ENCODE results near the gene ATG9B.
A peak's percentile ranks its signal among the peaks of the same experiment; 100 is the strongest.

The ATG9B gene

GRCh38 chr7:150997817-150998216 lies 26.5 kb downstream of the ATG9B start:
- DNase-seq = no peak

GRCh38 chr7:150997075-150997511 lies 27.2 kb downstream of the ATG9B start:
- no peak for DNase-seq

- DNase-seq = no peak
Measured at GRCh38 chr7:150996376-150997074, 27.8 kb downstream of the ATG9B start.

- no peak for DNase-seq
Measured at GRCh38 chr7:150994838-150995510, 29.3 kb downstream of the ATG9B start.

GRCh38 chr7:150994141-150994837 lies 30.0 kb downstream of the ATG9B start:
- no peak for DNase-seq

GRCh38 chr7:150993511-150993910 lies 30.8 kb downstream of the ATG9B start:
- no peak for DNase-seq

- peak; percentile 74 for DNase-seq
Measured at GRCh38 chr7:150992833-150993302, 31.4 kb downstream of the ATG9B start.

GRCh38 chr7:150992051-150992640 lies 32.1 kb downstream of the ATG9B start:
- no peak for DNase-seq

GRCh38 chr7:150990416-150991186 lies 33.7 kb downstream of the ATG9B start, which contains the start of gene NOS3:
Gene NOS3, plus strand, starts transcription at chr7:150991017. Its CDS starts 2,787 bp downstream, at chr7:150993804.
- no peak for DNase-seq

- DNase-seq = no peak
Measured at GRCh38 chr7:150989456-150989855, 34.8 kb downstream of the ATG9B start.

GRCh38 chr7:150988230-150989226 lies 35.8 kb downstream of the ATG9B start:
- DNase-seq = peak; percentile 74

- no peak for DNase-seq
Measured at GRCh38 chr7:150986556-150986955, 37.7 kb downstream of the ATG9B start.

GRCh38 chr7:150986099-150986512 lies 38.2 kb downstream of the ATG9B start:
- DNase-seq = no peak

- no peak for DNase-seq
Measured at GRCh38 chr7:150983893-150984368, 40.4 kb downstream of the ATG9B start.

- no peak for DNase-seq
Measured at GRCh38 chr7:150982351-150982750, 41.9 kb downstream of the ATG9B start.

GRCh38 chr7:150981644-150982043 lies 42.6 kb downstream of the ATG9B start:
- no peak for DNase-seq

- DNase-seq = no peak
Measured at GRCh38 chr7:150980663-150981062, 43.6 kb downstream of the ATG9B start.

- no peak for DNase-seq
Measured at GRCh38 chr7:150979713-150980390, 44.4 kb downstream of the ATG9B start.

GRCh38 chr7:150978126-150978789 lies 46.0 kb downstream of the ATG9B start, which contains the start of gene KCNH2:
Gene KCNH2, minus strand, starts transcription at chr7:150978321. Its CDS starts 408 bp downstream, at chr7:150977913.
- peak; percentile 93 for DNase-seq

All from 8988T (cell line).